DMS 273 (cell line): ENCODE data around the gene SEC22C.
"Not testable (repeated sequence)": the region's sequence is repeated elsewhere in the genome, so short reads cannot be mapped to it uniquely, and the experiment has no call there.

Experiments
- DNase-seq: peaks from one replicate; lab custom pipeline; 2025; ENCODE audit not compliant: unreplicated experiment; lab: John Stamatoyannopoulos, UW

The SEC22C gene

DNA sequence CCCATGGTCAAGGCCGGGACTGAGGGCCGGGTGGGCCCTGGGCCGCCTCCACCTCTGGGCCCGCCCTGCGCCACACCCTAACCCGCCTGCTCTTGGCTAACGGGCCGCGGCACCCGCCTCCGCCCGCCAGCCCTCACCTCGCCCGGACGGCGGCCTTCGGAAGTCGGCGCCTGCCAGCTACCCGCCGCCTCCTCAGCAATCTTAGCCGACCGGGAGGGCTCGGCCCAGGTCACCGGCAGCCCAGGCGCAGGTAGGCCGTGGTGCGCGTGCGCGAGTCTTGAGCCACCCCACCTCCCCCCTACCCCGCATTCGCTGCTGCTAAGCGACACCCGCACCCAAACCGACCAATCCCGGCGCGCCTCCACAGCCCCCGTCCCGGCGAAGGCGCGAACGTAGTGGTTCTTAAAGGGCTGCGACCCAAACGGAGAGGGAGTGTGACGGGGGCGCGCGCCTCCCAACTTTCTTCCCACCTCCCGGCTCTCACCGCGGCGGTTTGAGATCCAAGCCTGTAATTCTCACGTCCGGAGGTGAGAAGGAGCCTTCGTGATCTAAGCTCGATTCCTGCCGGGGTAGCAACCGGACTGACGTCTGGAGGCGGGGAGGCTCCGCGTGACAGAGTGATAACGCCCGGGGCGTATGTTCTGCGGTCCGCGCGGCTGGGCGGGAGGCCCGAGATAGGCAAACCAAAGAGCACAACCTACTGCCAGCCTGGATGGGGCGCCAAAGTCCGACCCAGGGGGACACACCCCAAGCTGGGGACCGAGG lies at the start of gene SEC22C:
Gene SEC22C (minus strand): TSS at position 259 of the 765 bp plus-strand sequence. CDS start 12,921 bp downstream, outside the sequence.
- DNase-seq = peak; percentile 95

- DNase-seq = peak; percentile 17
Observed at GRCh38 chr3:42613462-42613861, 31.7 kb upstream of the SEC22C start.

DNA sequence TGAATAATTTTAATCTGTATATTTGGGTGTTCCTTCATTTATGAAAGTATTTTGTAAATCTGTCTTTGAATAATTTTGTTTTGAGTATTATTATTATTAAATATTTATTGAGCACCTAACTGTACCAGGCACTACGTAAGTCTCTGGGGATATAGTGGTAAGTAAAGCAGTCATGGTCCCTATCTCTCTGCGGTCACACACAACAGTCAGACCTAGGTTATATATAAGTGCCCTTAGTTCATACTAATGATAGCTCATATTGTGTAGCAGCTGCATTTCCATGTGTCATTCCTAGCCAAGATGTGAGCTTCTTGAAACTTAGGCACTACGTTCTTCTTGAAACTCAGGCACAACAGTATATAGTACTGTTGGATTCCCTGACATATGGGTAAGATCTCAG lies 31.2 kb upstream of the SEC22C start:
- DNase-seq = no peak

- no peak for DNase-seq
Observed at GRCh38 chr3:42612217-42612616, 30.4 kb upstream of the SEC22C start.

DNA sequence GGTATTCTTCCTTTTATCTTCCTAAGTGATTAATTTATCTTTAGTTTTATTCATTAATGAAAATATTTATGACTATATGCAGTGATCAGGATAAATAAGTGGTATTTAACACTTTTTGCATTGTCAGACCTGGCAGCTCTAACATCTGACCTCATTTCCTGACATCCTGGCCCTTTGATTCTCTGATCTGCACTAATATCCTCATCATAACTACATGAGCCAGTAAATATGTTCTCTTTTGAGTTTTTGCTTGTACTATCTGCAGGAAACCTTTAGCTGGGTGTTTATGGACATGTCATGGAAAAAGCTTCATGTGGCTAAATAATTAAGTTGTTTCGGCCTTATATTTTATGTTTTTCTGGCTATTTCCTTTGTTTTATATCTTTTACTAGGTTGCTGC lies 29.2 kb upstream of the SEC22C start:
- DNase-seq = no peak

- DNase-seq = peak; percentile 25
Observed at GRCh38 chr3:42608581-42608980, 26.8 kb upstream of the SEC22C start.

- no peak for DNase-seq
Observed at GRCh38 chr3:42605546-42606173, 23.9 kb upstream of the SEC22C start.

DNA sequence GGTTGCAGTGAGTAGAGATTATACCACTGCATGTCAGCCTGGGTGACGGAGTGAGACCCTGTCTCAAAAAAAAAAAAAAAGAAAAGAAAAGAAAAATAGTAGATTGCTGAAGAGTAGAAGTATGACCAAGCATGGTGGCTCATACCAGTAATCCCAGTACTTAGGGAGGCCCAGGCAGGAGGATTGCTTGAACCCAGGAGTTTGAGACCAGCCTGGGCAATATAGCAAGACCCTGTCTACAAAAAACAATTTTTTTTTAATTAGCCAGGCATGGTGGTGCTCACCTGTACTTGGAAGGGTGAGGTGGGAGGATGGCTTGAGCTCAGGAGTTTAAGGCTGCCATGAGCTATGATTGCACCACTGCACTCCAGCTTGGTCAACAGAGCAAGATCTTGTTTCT lies 21.2 kb upstream of the SEC22C start:
- no peak for DNase-seq

DNA sequence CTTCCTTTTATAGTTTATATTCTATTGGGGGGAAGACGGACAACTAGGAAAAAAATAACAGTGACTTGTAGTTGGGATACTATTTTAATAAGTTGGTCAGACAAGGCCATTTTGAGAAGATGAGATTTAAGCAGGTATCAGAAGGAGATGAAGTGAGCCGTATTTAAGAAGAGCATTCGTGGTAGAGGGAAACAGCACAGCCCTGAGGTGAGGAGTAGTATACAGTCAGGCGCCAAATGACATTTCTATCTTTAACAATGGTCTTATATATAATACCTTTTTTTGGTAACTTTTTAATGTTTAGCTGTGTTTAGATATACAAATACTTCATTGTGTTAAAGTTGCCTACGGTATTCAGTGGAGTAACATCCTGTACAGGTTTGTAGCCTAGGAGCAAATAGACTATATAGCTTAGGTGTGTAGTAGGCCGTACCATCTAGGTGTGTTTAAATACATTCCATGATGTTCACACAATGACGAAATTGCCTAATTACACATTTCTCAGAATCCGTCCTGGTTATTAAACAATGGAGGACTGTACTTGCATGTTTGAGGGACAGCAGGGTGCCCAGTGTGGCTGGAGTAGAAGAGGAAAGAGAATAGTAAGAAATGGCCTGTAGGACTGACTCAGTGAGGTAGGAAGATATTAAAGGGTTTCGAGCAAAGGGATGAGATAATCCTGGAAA lies 20.3 kb upstream of the SEC22C start:
- DNase-seq = no peak

GRCh38 chr3:42600958-42601675 lies 19.4 kb upstream of the SEC22C start:
- DNase-seq = peak; percentile 80

GRCh38 chr3:42600111-42600957 lies 18.6 kb upstream of the SEC22C start, which contains the start of gene NKTR:
Gene NKTR, plus strand, starts transcription at chr3:42600686. Its CDS starts 321 bp downstream, at chr3:42601007.
- peak; percentile 98 for DNase-seq

DNA sequence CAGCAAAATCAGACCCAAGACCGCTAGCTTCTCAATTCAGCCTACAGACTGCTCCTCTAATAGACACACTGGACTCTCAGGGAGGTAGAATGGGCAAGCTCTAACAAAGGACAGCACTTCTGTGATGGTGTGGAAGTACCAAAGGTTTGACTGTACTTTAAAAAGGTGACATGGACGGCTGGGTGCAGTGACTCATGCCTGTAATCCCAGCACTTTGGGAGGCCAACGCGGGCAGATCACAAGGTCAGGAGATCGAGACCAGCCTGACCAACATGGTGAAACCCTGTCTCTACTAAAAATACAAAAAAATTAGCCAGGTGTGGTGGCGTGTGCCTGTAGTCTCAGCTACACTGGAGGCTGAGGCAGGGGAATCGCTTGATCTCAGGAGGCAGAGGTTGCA lies 15.3 kb upstream of the SEC22C start:
- not testable (repeated sequence) for DNase-seq

DNA sequence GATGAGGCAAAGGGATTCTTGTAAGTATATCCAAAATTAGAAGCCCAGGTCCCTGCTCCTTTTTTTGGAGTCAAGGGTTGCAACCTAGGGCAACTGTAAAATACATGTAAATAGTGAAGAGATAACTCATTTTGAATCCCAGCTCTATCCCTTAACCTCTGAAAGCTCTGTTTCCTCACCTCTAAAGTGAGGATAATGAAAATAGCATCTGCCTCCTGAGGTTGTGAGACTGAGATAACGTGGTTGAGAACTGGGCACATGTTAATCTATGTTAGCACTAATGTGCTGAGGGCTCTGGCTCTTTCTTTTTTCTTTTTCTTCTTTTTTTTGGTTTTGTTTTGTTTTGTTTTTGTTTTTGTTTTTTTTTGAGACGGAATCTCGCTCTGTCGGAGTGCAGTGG lies 13.9 kb upstream of the SEC22C start:
- no peak for DNase-seq

GRCh38 chr3:42593635-42594034 lies 11.9 kb upstream of the SEC22C start:
- DNase-seq = no peak

- no peak for DNase-seq
Observed at GRCh38 chr3:42591811-42592210, 10.0 kb upstream of the SEC22C start.

- DNase-seq = peak; percentile 22
Observed at GRCh38 chr3:42590989-42591756, 9.4 kb upstream of the SEC22C start.

GRCh38 chr3:42589382-42590109 lies 7.8 kb upstream of the SEC22C start:
- DNase-seq = no peak

DNA sequence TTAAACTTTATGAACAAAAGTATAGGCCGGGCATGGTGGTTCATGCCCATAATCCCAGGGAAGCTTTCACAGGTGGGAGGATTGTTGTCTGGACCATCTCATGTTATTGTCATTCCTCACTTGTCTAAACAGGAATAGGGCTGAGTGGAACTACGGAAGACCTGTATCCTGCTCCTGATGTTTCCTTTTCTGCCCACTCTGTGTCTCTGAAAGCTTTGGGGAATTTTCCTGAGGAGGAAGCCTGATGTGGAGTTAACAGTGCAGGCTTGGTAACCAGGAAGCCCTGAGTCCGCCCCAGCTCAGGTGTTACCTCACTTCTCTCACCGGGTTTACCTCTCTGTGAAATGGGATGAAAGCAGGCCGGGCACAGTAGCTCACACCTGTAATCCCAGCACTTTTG lies 6.9 kb upstream of the SEC22C start:
- no peak for DNase-seq

GRCh38 chr3:42582474-42583070 lies 805 bp upstream of the SEC22C start:
- DNase-seq = no peak
